Stimulated activated CD4-positive, alpha-beta T cell treated with anti-CD3 and anti-CD28 coated beads, Interleukin-1b, Interleukin-23, amount 100 ng/mL, for 24 hours (primary cell): ENCODE results near the gene NKX1-2.

ENCODE experiments used
- DNase-seq, 4 experiments: peaks; one replicate each; pipeline ENCODE4 v3.0.0-alpha.2; 2020; ENCODE audit warnings: low read depth in 4 of 4, low spot score in 1 of 4

The NKX1-2 gene

GRCh38 chr10:124450012-124450782, at the start of gene NKX1-2:
TSS of gene NKX1-2 (minus strand) at chr10:124450035. CDS start at chr10:124449943, 92 bp downstream.
- no peak for DNase-seq

GRCh38 chr10:124498056-124498455, 48.2 kb upstream of the NKX1-2 start:
- no peak for DNase-seq

GRCh38 chr10:124497196-124497881, 47.5 kb upstream of the NKX1-2 start:
- DNase-seq, result no peak

- no peak for DNase-seq
Measured at GRCh38 chr10:124496620-124497019, 46.8 kb upstream of the NKX1-2 start.

- no peak for DNase-seq
Measured at GRCh38 chr10:124496150-124496549, 46.3 kb upstream of the NKX1-2 start.

GRCh38 chr10:124495725-124496124, 45.9 kb upstream of the NKX1-2 start:
- no peak for DNase-seq

- no peak for DNase-seq
Measured at GRCh38 chr10:124495162-124495561, 45.3 kb upstream of the NKX1-2 start.

GRCh38 chr10:124494046-124494807, 44.4 kb upstream of the NKX1-2 start:
- DNase-seq, result no peak

- DNase-seq, result no peak
Measured at GRCh38 chr10:124493214-124493882, 43.5 kb upstream of the NKX1-2 start.

- DNase-seq, result no peak
Measured at GRCh38 chr10:124492266-124492665, 42.4 kb upstream of the NKX1-2 start.

- no peak for DNase-seq
Measured at GRCh38 chr10:124491105-124491504, 41.3 kb upstream of the NKX1-2 start.

GRCh38 chr10:124486635-124487034, 36.8 kb upstream of the NKX1-2 start:
- no peak for DNase-seq

- no peak for DNase-seq
Measured at GRCh38 chr10:124484661-124485060, 34.8 kb upstream of the NKX1-2 start.

GRCh38 chr10:124484031-124484430, 34.2 kb upstream of the NKX1-2 start:
- DNase-seq, result no peak

GRCh38 chr10:124482876-124483275, 33.0 kb upstream of the NKX1-2 start:
- no peak for DNase-seq

- DNase-seq, result no peak
Measured at GRCh38 chr10:124482236-124482800, 32.5 kb upstream of the NKX1-2 start.

- no peak for DNase-seq
Measured at GRCh38 chr10:124481717-124482116, 31.9 kb upstream of the NKX1-2 start.

- DNase-seq, result no peak
Measured at GRCh38 chr10:124480860-124481259, 31.0 kb upstream of the NKX1-2 start.

GRCh38 chr10:124478515-124478914, 28.7 kb upstream of the NKX1-2 start:
- DNase-seq, result no peak

GRCh38 chr10:124477614-124478363, 28.0 kb upstream of the NKX1-2 start:
- DNase-seq, result no peak
